Smooth muscle cell (in vitro differentiated cells): ENCODE measurements around the gene CACNB4. TPM values are rescaled to one million over a fixed set of nuclear protein-coding genes. Genes with fewer than 3 reads are reported as not detected.

ENCODE experiments used
- DNase-seq: peaks from one replicate; lab custom pipeline; 2025; ENCODE audit not compliant: unreplicated experiment; lab: John Stamatoyannopoulos, UW
- H2AFZ ChIP-seq: fragments of 200-600 bp; sonication (generic); 2 replicates; pipeline ENCODE4 v1.6.0; 2016; ENCODE audit warnings: antibody characterized with exemption, low read depth, mild to moderate bottlenecking
- H3F3A ChIP-seq: fragments of 200-600 bp; sonication (generic); 2 replicates; pipeline ENCODE4 v1.6.0; 2017; ENCODE audit warnings: antibody characterized with exemption, low read depth
- H3K27ac ChIP-seq: fragments of 200-600 bp; sonication (generic); 2 replicates; pipeline ENCODE4 v1.5.1; 2016; ENCODE audit warnings: low read depth, mild to moderate bottlenecking
- H3K27me3 ChIP-seq: fragments of 200-600 bp; sonication (generic); 2 replicates; pipeline ENCODE4 v1.6.1; 2016; ENCODE audit warnings: low read depth, mild to moderate bottlenecking
- H3K36me3 ChIP-seq: fragments of 200-600 bp; sonication (generic); 2 replicates; pipeline ENCODE4 v1.5.1; 2016; ENCODE audit warnings: low read depth
- H3K4me1 ChIP-seq: fragments of 200-600 bp; sonication (generic); 2 replicates; pipeline ENCODE4 v1.5.1; 2016; ENCODE audit warnings: low read depth
- H3K4me2 ChIP-seq: fragments of 200-600 bp; sonication (generic); 2 replicates; pipeline ENCODE4 v1.6.0; 2016; ENCODE audit warnings: mild to moderate bottlenecking
- H3K4me3 ChIP-seq: fragments of 200-600 bp; sonication (generic); 2 replicates; pipeline ENCODE4 v1.5.1; 2016; ENCODE audit warnings: mild to moderate bottlenecking
- H3K79me2 ChIP-seq: fragments of 200-600 bp; sonication (generic); 2 replicates; pipeline ENCODE4 v1.6.0; 2016; ENCODE audit warnings: low read depth, mild to moderate bottlenecking
- H3K9ac ChIP-seq: fragments of 200-600 bp; sonication (generic); 2 replicates; pipeline ENCODE4 v1.6.0; 2016; ENCODE audit warnings: low read depth
- H3K9me3 ChIP-seq: fragments of 200-600 bp; sonication (generic); replicated peaks from 2 replicates; pipeline ENCODE4 v1.5.1; 2016; ENCODE audit warnings: low read depth
- H4K20me1 ChIP-seq: fragments of 200-600 bp; sonication (generic); 2 replicates; pipeline ENCODE4 v1.6.0; 2016; ENCODE audit warnings: low read depth
- CTCF ChIP-seq: fragments of 200-600 bp; sonication (generic); IDR thresholded peaks from 2 replicates; pipeline ENCODE4 v1.5.1; 2017; ENCODE audit warnings: borderline replicate concordance, mild to moderate bottlenecking, antibody characterized with exemption; ENCODE audit not compliant: insufficient read depth, poor library complexity, severe bottlenecking
- WGBS: methylation state at CpG from one replicate; pipeline ENCODE4 v1.1.7; 2016; ENCODE audit warnings: low lambda C conversion rate; 5-methylcytosine and 5-hydroxymethylcytosine counted together
- polyA plus RNA-seq: library from polyadenylated mRNA; unstranded; fragments of >200 nt; fragmentation: Nextera tagmentation; extraction: Ambion mirVana; gene quantifications from 2 replicates; pipeline ENCODE4 v1.2.1, GENCODE V29; 2016
- total RNA-seq: library from RNA; depleted of rRNA; stranded (reverse); fragments of >200 nt; gene quantifications from 2 replicates; pipeline ENCODE4 v1.2.3, GENCODE V29; 2014

CACNB4 gene
- total and polyA plus RNA-seq, 2 experiments from 2014 or later = 0.06 to 1.4 TPM

- no peaks in the 10 kb centered on the region for H4K20me1 ChIP-seq
- no peak overlapping the region for H2AFZ ChIP-seq
- no peaks in the 10 kb centered on the region for H3F3A ChIP-seq
- no peak for DNase-seq
- H3K4me1 ChIP-seq = no peaks in the 10 kb centered on the region
- H3K9me3 ChIP-seq = no peaks in the 10 kb centered on the region
- H3K36me3 ChIP-seq = no peaks in the 10 kb centered on the region
- no peak for TF ChIP-seq CTCF
- no peak overlapping the region for H3K27ac ChIP-seq
- no peaks in the 10 kb centered on the region for H3K79me2 ChIP-seq
- H3K9ac ChIP-seq = no peak overlapping the region
- H3K4me2 ChIP-seq = no peak overlapping the region
- H3K4me3 ChIP-seq = no peak overlapping the region
- H3K27me3 ChIP-seq = peaks cover 29% of the 10 kb centered on the region
- whole genome bisulfite sequencing = 86% methylated on average over 7 of the region's 7 CpGs
Measured at GRCh38 chr2:152016181-152017120, 82.4 kb downstream of the CACNB4 start.

- DNase-seq = no peak
- Histone ChIP-seq H3K9me3 (no peaks in the 10 kb centered on the region), H3K36me3 (no peaks in the 10 kb centered on the region), H3K79me2 (no peaks in the 10 kb centered on the region), H3K27ac (no peak overlapping the region), H3K4me2 (no peak overlapping the region), H3K27me3 (peaks cover 34% of the 10 kb centered on the region), H3K4me3 (no peak overlapping the region), H3K4me1 (no peaks in the 10 kb centered on the region), H2AFZ (no peak overlapping the region), H4K20me1 (no peaks in the 10 kb centered on the region), H3F3A (no peaks in the 10 kb centered on the region), H3K9ac (no peak overlapping the region)
- no peak for TF ChIP-seq CTCF
- 88% methylated on average over 5 of the region's 5 CpGs for WGBS
Measured at GRCh38 chr2:152015552-152015951, 83.3 kb downstream of the CACNB4 start.

GRCh38 chr2:152012697-152013096, 86.1 kb downstream of the CACNB4 start:
- H4K20me1 ChIP-seq = no peaks in the 10 kb centered on the region
- no peak for DNase-seq
- H3K4me3 ChIP-seq = no peak overlapping the region

More at GRCh38 chr2:152012697-152013096, 86.1 kb downstream of the CACNB4 start:
- Histone ChIP-seq H3K27ac (no peak overlapping the region), H3F3A (no peaks in the 10 kb centered on the region), H3K4me2 (no peak overlapping the region), H3K9me3 (no peaks in the 10 kb centered on the region), H3K9ac (no peak overlapping the region), H2AFZ (no peak overlapping the region), H3K79me2 (no peaks in the 10 kb centered on the region), H3K27me3 (peaks cover 11% of the 10 kb centered on the region), H3K36me3 (no peaks in the 10 kb centered on the region), H3K4me1 (no peaks in the 10 kb centered on the region)
- WGBS = 41% methylated on average over 1 of the region's 1 CpG
- TF ChIP-seq CTCF = no peak
